Glutamatergic neuron (in vitro differentiated cells): ENCODE data around the gene CPM. TPM values are rescaled to one million over a fixed set of nuclear protein-coding genes. Genes with fewer than 3 reads are reported as not detected.
A peak's percentile ranks its signal among the peaks of the same experiment; 100 is the strongest.
"Not testable (repeated sequence)": the region's sequence is repeated elsewhere in the genome, so short reads cannot be mapped to it uniquely, and the experiment has no call there.

Source experiments
- DNase-seq: peaks from one replicate; pipeline ENCODE4 v3.0.0; 2022
- H3K27ac Mint-ChIP-seq: one replicate; pipeline ENCODE4 v1.8.0; 2020; ENCODE audit warnings: mild to moderate bottlenecking, mixed read lengths, inconsistent platforms; ENCODE audit not compliant: unreplicated experiment
- H3K27me3 Mint-ChIP-seq: one replicate; pipeline ENCODE4 v1.8.0; 2020; ENCODE audit warnings: mild to moderate bottlenecking, moderate library complexity, mixed read lengths, inconsistent platforms; ENCODE audit not compliant: unreplicated experiment
- H3K36me3 Mint-ChIP-seq: one replicate; pipeline ENCODE4 v1.8.0; 2020; ENCODE audit warnings: mild to moderate bottlenecking, mixed read lengths, inconsistent platforms; ENCODE audit not compliant: unreplicated experiment
- H3K4me1 Mint-ChIP-seq: one replicate; pipeline ENCODE4 v1.8.0; 2020; ENCODE audit warnings: mild to moderate bottlenecking, low read depth, mixed read lengths, inconsistent platforms; ENCODE audit not compliant: unreplicated experiment
- H3K4me3 Mint-ChIP-seq: one replicate; pipeline ENCODE4 v1.8.0; 2020; ENCODE audit warnings: mild to moderate bottlenecking, mixed read lengths, inconsistent platforms; ENCODE audit not compliant: unreplicated experiment
- H3K9me3 Mint-ChIP-seq: one replicate; pipeline ENCODE4 v1.8.0; 2020; ENCODE audit warnings: mild to moderate bottlenecking, moderate library complexity, mixed read lengths, inconsistent platforms; ENCODE audit not compliant: unreplicated experiment
- total RNA-seq: library from RNA; stranded (reverse); fragmentation: NEBNext Ultra II Directional; extraction: Animal tissue kit (Norgen Biotek cat#: 25700); gene quantifications from one replicate; pipeline ENCODE4 v1.2.1, GENCODE V29; 2021; ENCODE audit not compliant: unreplicated experiment
- TF ChIP-seq, protein P1 (sequence below): fragments of 200-600 bp; sonication (generic); IDR thresholded peaks from one replicate; pipeline ENCODE4 v1.5.0; 2021; ENCODE audit not compliant: partially characterized antibody, unreplicated experiment

CPM gene
- total RNA-seq, 1 donor from 2014 or later: not detected

DNA sequence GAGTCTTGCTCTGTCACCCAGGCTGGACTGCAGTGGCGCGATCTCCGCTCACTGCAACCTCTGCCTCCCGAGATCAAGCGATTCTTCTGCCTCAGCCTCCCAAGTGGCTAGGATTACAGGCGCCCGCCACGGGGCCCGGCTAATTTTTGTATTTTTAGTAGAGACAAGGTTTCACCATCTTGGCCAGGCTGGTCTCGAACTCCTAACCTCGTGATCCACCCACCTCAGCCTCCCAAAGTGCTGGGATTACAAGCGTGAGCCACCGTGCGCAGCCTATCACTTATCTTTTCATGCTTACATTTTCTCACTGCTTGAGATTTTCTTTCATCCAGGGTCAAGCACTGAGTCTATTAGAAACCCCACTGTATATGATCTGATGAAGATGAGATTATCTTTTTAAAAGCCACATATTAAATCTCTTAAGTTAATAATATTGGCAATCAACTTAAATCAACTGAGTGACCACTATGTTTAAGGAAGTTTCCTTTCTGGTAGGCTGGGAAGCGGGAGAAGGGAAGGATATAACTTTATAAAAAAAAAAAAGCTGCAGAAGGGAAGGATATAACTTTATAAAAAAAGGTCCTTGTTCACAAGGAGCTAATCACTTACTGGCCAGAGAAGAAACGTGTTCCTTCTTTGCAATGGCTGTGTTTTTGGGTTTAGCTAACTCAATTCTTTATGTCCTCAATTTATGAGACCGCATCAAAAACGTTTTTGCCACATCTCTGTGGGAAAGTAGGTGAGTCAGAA, 126.3 kb downstream of the CPM start:
- TF ChIP-seq, protein P1, sequence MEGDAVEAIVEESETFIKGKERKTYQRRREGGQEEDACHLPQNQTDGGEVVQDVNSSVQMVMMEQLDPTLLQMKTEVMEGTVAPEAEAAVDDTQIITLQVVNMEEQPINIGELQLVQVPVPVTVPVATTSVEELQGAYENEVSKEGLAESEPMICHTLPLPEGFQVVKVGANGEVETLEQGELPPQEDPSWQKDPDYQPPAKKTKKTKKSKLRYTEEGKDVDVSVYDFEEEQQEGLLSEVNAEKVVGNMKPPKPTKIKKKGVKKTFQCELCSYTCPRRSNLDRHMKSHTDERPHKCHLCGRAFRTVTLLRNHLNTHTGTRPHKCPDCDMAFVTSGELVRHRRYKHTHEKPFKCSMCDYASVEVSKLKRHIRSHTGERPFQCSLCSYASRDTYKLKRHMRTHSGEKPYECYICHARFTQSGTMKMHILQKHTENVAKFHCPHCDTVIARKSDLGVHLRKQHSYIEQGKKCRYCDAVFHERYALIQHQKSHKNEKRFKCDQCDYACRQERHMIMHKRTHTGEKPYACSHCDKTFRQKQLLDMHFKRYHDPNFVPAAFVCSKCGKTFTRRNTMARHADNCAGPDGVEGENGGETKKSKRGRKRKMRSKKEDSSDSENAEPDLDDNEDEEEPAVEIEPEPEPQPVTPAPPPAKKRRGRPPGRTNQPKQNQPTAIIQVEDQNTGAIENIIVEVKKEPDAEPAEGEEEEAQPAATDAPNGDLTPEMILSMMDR: no peak
- peaks cover 7% of the 10 kb centered on the region for H3K27me3 Mint-ChIP-seq
- H3K9me3 Mint-ChIP-seq: peaks cover 9% of the 10 kb centered on the region
- peaks cover 5% of the 10 kb centered on the region for H3K36me3 Mint-ChIP-seq
- H3K4me3 Mint-ChIP-seq: peak overlapping the region; percentile 87
- H3K4me1 Mint-ChIP-seq: no peaks in the 10 kb centered on the region
- no peak overlapping the region for H3K27ac Mint-ChIP-seq
- no peak for DNase-seq

DNA sequence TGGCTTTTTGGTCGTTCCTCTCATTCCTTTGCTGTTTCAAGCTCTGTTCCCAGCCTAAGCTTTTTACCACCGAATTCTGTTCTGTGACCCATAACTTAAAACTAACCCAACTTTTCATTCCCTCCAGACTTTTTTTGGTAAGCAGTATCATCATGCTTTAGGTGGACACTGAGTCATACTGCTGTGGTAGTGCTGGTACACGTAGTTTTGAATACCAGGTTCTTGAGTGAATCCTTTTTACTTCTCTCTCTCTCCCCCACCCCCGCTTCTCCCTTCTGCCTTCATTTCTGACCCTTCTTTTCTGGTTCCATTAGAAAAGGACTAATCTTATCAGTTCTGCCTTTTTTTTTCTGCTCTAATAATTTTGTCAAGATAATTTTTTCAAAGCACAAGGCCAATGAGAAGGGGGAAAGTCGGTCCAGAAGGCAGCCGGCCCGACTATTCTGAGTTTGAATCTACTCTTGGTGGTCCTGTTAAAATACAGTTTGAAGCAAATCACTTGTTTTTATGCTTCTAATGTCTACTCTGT, 127.3 kb downstream of the CPM start:
- H3K27ac Mint-ChIP-seq: no peak overlapping the region

DNA sequence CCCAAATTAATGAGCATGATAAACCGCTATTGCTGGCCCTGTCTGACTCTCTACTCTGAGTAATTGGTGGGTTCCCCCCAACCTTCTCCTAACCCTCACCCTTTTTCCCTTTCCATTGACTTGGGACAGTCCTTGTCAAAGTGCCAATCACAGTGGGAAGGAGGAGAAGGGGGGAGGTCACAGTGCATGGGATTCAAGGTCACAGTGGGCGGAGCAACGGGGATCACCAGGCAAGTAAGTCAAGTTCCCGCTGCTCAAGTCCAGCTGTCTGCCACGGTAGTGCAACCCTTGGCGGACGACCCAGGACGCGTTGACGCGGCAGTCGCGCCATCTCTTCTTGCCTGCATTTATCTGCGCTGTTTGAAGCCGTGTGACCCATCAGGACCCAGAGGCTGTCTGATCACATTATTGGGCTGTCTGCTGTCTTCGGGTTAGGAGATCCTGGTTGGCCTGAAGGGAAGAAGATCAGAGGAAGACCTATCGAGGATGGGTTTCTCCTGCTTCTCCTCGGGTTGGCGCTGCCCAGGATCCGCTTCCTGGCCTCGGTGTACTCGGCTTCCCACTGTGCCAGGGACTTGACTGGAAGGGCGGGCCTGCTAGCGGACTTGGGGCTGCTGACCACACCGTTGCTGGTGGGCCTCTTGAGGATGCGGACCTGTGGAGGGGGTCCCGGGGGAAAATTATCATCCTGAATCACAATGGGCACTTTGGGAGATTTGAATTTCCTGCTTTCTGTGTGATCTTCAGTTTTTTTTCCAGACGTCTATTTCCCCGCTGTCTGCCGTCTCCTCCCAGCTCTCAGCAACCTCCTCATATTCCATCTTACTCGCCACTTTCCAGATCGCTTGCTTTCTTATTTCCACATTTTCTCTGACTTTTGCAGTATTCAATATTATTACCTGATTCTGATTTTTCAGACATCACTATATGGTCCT, 128.0 kb downstream of the CPM start:
- Mint-ChIP-seq H3K36me3 (peaks cover 5% of the 10 kb centered on the region), H3K27ac (no peak overlapping the region), H3K9me3 (peaks cover 9% of the 10 kb centered on the region), H3K4me3 (no peak overlapping the region), H3K4me1 (no peaks in the 10 kb centered on the region), H3K27me3 (peaks cover 7% of the 10 kb centered on the region)
- TF ChIP-seq, protein P1: no peak
- no peak for DNase-seq

More for the DNA sequence above, 127.3 kb downstream of the CPM start:
- TF ChIP-seq, protein P1: no peak
- peaks cover 9% of the 10 kb centered on the region for H3K9me3 Mint-ChIP-seq
- no peak for DNase-seq
- H3K4me3 Mint-ChIP-seq: no peak overlapping the region
- H3K4me1 Mint-ChIP-seq: no peaks in the 10 kb centered on the region
- H3K27me3 Mint-ChIP-seq: peaks cover 7% of the 10 kb centered on the region
- H3K36me3 Mint-ChIP-seq: peaks cover 5% of the 10 kb centered on the region

DNA sequence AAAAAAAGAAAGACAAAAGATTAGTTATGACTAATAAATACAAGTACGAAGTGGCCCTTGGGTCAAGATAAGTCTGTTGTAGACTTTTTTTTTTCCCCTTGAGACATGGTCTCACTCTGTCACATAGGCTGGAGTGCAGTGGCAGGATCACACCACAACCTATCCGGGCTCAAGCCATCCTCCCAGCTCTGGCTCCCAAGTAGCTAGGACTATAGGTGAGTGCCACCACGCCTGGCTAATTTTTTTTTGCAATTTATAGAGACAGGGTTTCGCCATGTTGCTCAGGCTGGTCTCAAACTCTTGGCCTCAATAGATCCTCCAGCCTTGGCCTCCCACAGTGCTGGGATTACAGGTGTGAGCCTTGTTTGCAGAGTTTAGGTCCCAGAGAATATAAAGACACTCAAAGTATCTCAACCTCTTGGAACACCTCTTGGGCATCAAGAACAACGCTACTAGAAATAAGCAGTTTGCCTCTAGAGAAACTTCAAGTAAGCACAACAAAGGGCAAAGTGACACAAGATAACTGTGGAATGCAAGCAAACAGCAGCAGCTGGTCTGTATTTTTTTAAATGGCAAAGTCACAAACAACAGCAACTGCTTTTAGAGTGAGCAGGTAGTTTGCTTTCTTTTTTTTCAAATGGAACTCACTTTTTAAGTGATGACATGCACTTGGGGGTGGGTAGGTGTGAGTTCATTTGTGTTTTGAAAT, 128.9 kb downstream of the CPM start:
- Mint-ChIP-seq H3K4me3 (no peak overlapping the region), H3K27ac (no peak overlapping the region), H3K27me3 (peaks cover 7% of the 10 kb centered on the region), H3K36me3 (peaks cover 5% of the 10 kb centered on the region), H3K4me1 (no peaks in the 10 kb centered on the region), H3K9me3 (peaks cover 7% of the 10 kb centered on the region)
- TF ChIP-seq, protein P1: no peak
- DNase-seq: no peak

DNA sequence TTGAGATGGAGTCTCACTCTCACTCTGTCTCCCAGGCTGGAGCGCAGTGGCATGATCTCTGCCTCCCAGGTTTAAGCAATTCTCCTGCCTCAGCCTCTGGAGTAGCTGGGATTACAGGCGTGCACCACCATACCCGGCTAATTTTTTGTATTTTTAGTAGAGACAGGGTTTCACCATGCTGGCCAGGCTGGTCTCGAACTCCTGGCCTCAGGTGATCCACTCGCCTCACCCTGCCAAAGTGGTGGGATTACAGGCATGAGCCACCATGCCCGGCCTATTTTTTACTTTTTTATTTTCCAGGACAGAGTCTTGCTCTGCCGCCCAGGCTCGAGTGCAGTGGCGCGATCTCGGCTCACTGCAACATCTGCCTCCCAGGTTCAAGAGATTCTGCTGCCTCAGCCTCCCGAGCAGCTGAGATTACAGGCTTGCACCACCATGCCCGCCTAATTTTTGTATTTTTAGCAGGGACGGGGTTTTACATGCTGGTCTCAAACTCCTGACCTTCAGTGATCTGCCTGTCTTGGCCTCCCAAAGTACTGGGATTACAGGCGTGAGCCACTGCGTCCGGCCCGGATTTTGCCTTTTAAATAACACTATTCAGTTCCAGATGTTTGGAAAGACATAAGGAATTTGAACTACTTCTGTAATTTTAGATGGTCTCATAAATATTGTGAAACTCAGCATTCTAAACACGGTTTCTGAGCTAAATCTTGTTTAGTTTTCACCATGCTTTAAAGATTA, 129.9 kb downstream of the CPM start:
- not testable (repeated sequence) for H3K27me3 Mint-ChIP-seq, H3K9me3 Mint-ChIP-seq, H3K36me3 Mint-ChIP-seq, DNase-seq, H3K27ac Mint-ChIP-seq, H3K4me1 Mint-ChIP-seq, H3K4me3 Mint-ChIP-seq

DNA sequence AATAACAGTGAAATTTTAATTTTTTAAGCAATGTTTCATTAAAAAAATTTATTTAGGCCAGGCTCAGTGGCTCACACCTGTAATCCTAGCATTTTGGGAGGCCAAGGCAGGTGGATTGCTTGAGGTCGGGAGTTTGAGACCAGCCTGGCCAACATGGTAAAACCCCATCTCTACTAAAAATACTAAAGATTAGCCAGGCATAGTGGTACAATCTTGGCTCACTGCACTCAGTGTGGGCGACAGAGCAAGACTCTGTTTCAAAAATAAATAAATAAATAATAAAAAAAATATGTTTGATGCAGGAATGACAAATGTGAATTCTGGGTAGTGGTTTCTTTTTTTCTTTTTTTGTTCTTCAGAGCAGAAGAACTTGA, 130.6 kb downstream of the CPM start:
- H3K27me3 Mint-ChIP-seq, DNase-seq, H3K36me3 Mint-ChIP-seq: not testable (repeated sequence)

More for the DNA sequence above, 130.6 kb downstream of the CPM start:
- H3K9me3 Mint-ChIP-seq, H3K27ac Mint-ChIP-seq, H3K4me1 Mint-ChIP-seq, H3K4me3 Mint-ChIP-seq: not testable (repeated sequence)
